Endothelial cell (in vitro differentiated cells): ENCODE results near the gene CEP128. TPM values are rescaled to one million over a fixed set of nuclear protein-coding genes. Genes with fewer than 3 reads are reported as not detected.

ENCODE experiments used
- DNase-seq: peaks from one replicate; pipeline ENCODE4 v3.0.0; 2021; ENCODE audit warnings: low spot score
- H3K27ac Mint-ChIP-seq: one replicate; pipeline ENCODE4 v1.8.0; 2021; ENCODE audit warnings: mixed read lengths, inconsistent platforms; ENCODE audit not compliant: unreplicated experiment
- H3K27me3 Mint-ChIP-seq: one replicate; pipeline ENCODE4 v1.8.0; 2021; ENCODE audit warnings: mild to moderate bottlenecking, moderate library complexity, mixed read lengths, inconsistent platforms; ENCODE audit not compliant: unreplicated experiment
- H3K36me3 Mint-ChIP-seq: one replicate; pipeline ENCODE4 v1.8.0; 2021; ENCODE audit warnings: mild to moderate bottlenecking, low read depth, mixed read lengths, inconsistent platforms; ENCODE audit not compliant: unreplicated experiment
- H3K4me1 Mint-ChIP-seq: one replicate; pipeline ENCODE4 v1.8.0; 2021; ENCODE audit warnings: mild to moderate bottlenecking, mixed read lengths, inconsistent platforms; ENCODE audit not compliant: unreplicated experiment
- H3K4me3 Mint-ChIP-seq: one replicate; pipeline ENCODE4 v1.8.0; 2021; ENCODE audit warnings: mild to moderate bottlenecking, mixed read lengths, inconsistent platforms; ENCODE audit not compliant: unreplicated experiment
- H3K9me3 Mint-ChIP-seq: one replicate; pipeline ENCODE4 v1.8.0; 2021; ENCODE audit warnings: mixed read lengths, inconsistent platforms; ENCODE audit not compliant: unreplicated experiment
- total RNA-seq: library from RNA; stranded (reverse); fragmentation: NEBNext Ultra II Directional; extraction: Animal tissue kit (Norgen Biotek cat#: 25700); gene quantifications from one replicate; pipeline ENCODE4 v1.2.1, GENCODE V29; 2021; ENCODE audit not compliant: unreplicated experiment
- TF ChIP-seq, protein P1 (sequence below): fragments of 200-600 bp; sonication (generic); IDR thresholded peaks from one replicate; pipeline ENCODE4 v1.5.0; 2021; ENCODE audit warnings: antibody characterized with exemption; ENCODE audit not compliant: unreplicated experiment

Gene CEP128
- total RNA-seq, 1 donor from 2014 or later: 10.4 TPM

DNA sequence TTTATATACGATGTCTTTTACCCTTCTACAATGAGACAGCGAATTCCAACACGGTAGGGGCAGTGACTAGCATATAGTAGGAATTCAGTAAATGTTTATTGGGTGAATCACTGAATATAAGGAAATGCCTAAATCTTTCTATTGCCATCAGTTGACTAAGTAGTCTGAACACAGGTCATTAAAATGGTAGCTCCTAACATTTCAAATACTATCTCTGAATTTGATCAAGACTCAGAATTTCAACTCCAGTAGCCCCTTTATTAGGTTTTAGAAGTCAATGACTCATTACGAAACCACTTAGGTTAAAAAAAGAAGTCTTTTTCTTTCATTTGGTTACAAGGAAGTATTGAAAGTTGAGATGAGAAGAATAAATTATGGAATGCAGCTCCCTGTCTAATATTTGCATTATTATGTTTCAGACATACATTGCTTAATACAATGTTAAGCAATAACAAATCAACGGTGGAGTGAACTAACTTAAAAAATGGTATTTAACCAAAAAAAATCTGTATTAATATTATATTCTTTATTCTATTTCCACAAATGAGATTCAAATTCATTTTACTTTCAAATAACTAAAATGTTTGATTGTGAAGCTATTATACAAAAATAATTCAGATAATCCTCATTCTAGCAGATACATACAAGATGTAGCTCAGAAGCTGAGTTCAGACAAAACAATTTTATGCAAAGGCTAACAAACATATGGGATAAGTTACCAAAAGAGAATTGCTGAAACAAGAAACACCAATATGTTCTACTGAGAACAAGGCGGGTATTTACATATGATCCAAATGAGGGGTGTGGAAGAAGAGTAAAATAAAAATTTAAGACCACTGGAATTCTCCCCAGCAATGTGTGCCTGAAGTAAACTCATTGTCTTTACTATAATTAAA is 302.7 kb downstream of the CEP128 start:
- Mint-ChIP-seq H3K36me3 (no peaks in the 10 kb centered on the region), H3K9me3 (no peaks in the 10 kb centered on the region), H3K4me3 (no peak overlapping the region), H3K27ac (no peak overlapping the region), H3K4me1 (no peaks in the 10 kb centered on the region), H3K27me3 (no peaks in the 10 kb centered on the region)
- TF ChIP-seq, protein P1, sequence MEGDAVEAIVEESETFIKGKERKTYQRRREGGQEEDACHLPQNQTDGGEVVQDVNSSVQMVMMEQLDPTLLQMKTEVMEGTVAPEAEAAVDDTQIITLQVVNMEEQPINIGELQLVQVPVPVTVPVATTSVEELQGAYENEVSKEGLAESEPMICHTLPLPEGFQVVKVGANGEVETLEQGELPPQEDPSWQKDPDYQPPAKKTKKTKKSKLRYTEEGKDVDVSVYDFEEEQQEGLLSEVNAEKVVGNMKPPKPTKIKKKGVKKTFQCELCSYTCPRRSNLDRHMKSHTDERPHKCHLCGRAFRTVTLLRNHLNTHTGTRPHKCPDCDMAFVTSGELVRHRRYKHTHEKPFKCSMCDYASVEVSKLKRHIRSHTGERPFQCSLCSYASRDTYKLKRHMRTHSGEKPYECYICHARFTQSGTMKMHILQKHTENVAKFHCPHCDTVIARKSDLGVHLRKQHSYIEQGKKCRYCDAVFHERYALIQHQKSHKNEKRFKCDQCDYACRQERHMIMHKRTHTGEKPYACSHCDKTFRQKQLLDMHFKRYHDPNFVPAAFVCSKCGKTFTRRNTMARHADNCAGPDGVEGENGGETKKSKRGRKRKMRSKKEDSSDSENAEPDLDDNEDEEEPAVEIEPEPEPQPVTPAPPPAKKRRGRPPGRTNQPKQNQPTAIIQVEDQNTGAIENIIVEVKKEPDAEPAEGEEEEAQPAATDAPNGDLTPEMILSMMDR: no peak
- DNase-seq: no peak

DNA sequence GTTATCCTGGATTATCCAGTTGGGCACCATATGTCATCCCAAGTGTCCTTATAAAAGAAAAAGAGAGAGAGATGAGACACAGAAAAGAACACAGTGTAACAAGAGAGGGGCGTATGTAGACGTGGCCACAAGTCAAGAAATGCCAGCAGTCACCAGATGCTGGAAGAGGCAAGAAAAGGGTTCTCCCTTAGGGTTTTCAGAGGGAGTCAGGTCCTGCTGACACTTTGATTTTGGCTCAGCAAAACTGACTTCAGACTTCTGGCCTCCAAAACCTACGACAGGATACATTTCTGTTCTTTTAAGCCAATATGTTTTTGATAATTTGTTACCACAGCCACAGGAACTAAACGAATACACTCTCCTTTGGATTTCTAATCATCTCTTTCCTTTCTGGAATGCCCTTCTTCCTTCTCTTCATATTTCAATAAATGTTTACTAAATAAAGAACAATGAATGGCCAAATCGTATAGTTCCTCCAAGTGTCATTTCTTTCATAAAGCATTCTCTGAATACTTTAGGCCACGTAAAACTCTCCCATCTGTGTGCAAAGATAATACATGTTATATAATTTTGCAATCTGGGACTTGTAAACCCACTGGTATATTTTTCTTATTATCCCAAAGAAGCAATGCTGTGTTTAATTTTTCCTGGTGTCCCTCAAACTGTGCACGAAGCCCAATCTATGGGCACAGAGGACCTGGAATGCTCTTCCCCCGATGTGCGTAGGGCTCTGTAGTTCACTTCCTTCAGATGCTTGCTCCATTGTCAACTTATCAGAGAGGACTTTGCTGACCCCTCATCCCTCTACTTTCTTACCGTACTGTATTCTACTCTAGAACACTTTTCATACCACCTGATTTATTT is 303.6 kb downstream of the CEP128 start:
- H3K27ac Mint-ChIP-seq: no peak overlapping the region
- DNase-seq: no peak
- H3K27me3 Mint-ChIP-seq: no peaks in the 10 kb centered on the region
- no peaks in the 10 kb centered on the region for H3K36me3 Mint-ChIP-seq
- no peaks in the 10 kb centered on the region for H3K9me3 Mint-ChIP-seq
- TF ChIP-seq, protein P1: no peak
- H3K4me3 Mint-ChIP-seq: no peak overlapping the region
- H3K4me1 Mint-ChIP-seq: no peaks in the 10 kb centered on the region

- H3K4me1 Mint-ChIP-seq: no peaks in the 10 kb centered on the region
- no peak for DNase-seq
- TF ChIP-seq, protein P1: peak; percentile 65
- H3K27ac Mint-ChIP-seq: no peak overlapping the region
- H3K9me3 Mint-ChIP-seq: no peaks in the 10 kb centered on the region
- H3K4me3 Mint-ChIP-seq: no peak overlapping the region
- H3K27me3 Mint-ChIP-seq: no peaks in the 10 kb centered on the region
- H3K36me3 Mint-ChIP-seq: no peaks in the 10 kb centered on the region
Measured at GRCh38 chr14:80636071-80636470, 305.5 kb downstream of the CEP128 start.

GRCh38 chr14:80634106-80634758 is 307.3 kb downstream of the CEP128 start:
- TF ChIP-seq, protein P1: no peak
- no peaks in the 10 kb centered on the region for H3K36me3 Mint-ChIP-seq
- no peaks in the 10 kb centered on the region for H3K4me1 Mint-ChIP-seq
- no peak overlapping the region for H3K27ac Mint-ChIP-seq
- no peaks in the 10 kb centered on the region for H3K9me3 Mint-ChIP-seq
- no peaks in the 10 kb centered on the region for H3K27me3 Mint-ChIP-seq
- H3K4me3 Mint-ChIP-seq: no peak overlapping the region
- no peak for DNase-seq
